ENCODE data around the gene ASPG.

Gene ASPG

GRCh38 chr14:104135121-104135903 lies 49.8 kb downstream of the ASPG start:
- peak; percentile 27 for TF ChIP-seq CTCF (IDR thresholded peaks at IDR 0.05; ENCODE audit: extremely low read depth, insufficient read depth, missing control alignments)
- in situ Hi-C loops (cut with MboI; ENCODE audit: low pct_unique_long_range_greater_than_20kb, low sequenced_read_pairs, unreplicated experiment): no loop called here
- no peak for DNase-seq (ENCODE audit: low spot score)

GRCh38 chr14:104135904-104136471 lies 50.5 kb downstream of the ASPG start:
- in situ Hi-C loops (cut with MboI; ENCODE audit: low pct_unique_long_range_greater_than_20kb, low sequenced_read_pairs, unreplicated experiment): no loop called here
- no peak for TF ChIP-seq CTCF (IDR thresholded peaks at IDR 0.05; ENCODE audit: extremely low read depth, insufficient read depth, missing control alignments)
- no peak for DNase-seq (ENCODE audit: low spot score)

- no peak for DNase-seq (ENCODE audit: low spot score)
- no peak for TF ChIP-seq CTCF (IDR thresholded peaks at IDR 0.05; ENCODE audit: extremely low read depth, insufficient read depth, missing control alignments)
- in situ Hi-C loops (cut with MboI; ENCODE audit: low pct_unique_long_range_greater_than_20kb, low sequenced_read_pairs, unreplicated experiment): no loop called here
Measured at GRCh38 chr14:104136472-104137296, 51.2 kb downstream of the ASPG start.

- peak; percentile 90 for TF ChIP-seq CTCF (IDR thresholded peaks at IDR 0.05; ENCODE audit: extremely low read depth, insufficient read depth, missing control alignments)
- in situ Hi-C loops (cut with MboI; ENCODE audit: low pct_unique_long_range_greater_than_20kb, low sequenced_read_pairs, unreplicated experiment): no loop called here
- peak; percentile 94 for DNase-seq (ENCODE audit: low spot score)
Measured at GRCh38 chr14:104137297-104138097, 52.0 kb downstream of the ASPG start.

GRCh38 chr14:104138098-104138717 lies 52.7 kb downstream of the ASPG start, which contains the start of gene KIF26A:
TSS of gene KIF26A (plus strand) at chr14:104138587. CDS start at chr14:104138723, 136 bp downstream.
- DNase-seq (ENCODE audit: low spot score): no peak
- TF ChIP-seq CTCF (IDR thresholded peaks at IDR 0.05; ENCODE audit: extremely low read depth, insufficient read depth, missing control alignments): no peak
- in situ Hi-C loops (cut with MboI; ENCODE audit: low pct_unique_long_range_greater_than_20kb, low sequenced_read_pairs, unreplicated experiment): no loop called here
